Measurements from ENCODE around the gene FBXW7. TPM values are rescaled to one million over a fixed set of nuclear protein-coding genes. Genes with fewer than 3 reads are reported as not detected.

The FBXW7 gene
- total and polyA plus RNA-seq, 2 of the 8 experiments (the other 6 are each of a cell fraction or from before 2014, with no cell fraction given): 6.0 to 26.7 TPM

DNA sequence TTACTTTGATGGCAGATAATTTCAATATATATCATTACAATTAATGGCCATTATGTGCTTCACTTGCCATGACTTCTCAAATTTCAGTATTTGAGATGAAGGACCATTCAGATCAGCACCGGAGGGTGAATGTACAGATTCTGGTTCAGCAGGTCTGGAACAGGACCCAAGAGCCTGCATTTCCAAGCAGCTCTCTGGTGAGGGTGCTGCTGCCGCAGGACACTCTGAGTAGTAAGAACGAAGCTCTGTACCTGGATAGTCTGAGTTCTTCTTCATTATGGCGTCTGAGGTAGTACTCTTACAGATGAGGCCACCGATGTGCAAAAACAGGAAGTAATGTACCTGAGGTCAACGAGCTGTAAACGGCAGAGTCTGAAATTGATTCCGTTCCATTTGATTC, 228.2 kb downstream of the FBXW7 start:
- Histone ChIP-seq H2BK20ac (ENCODE audit: low read length) (no peak overlapping the region), H3K4me1 (replicated peaks in 1 of 4; ENCODE audit: control insufficient read depth in 3 of 4, insufficient read depth in 4 of 4, low read length in 3 of 4) (peaks cover 0 to 5% (median 2%) of the 10 kb centered on the region in 4 experiments; a peak in 3 of 7 replicates), H4K20me1 (replicated peaks in 1 of 2; ENCODE audit: control insufficient read depth in 1 of 2, insufficient read depth in 2 of 2, low read length in 2 of 2) (no peaks in the 10 kb centered on the region), H3K4me3 (ENCODE audit: extremely low read depth in 1 of 4, insufficient read depth in 2 of 4, low read depth in 3 of 4, low read length in 4 of 4) (no peak overlapping the region), H3K18ac (ENCODE audit: extremely low read depth, low read length) (no peak overlapping the region), H3K14ac (ENCODE audit: insufficient read length) (no peak overlapping the region), H2BK12ac (ENCODE audit: low read depth, low read length) (no peak overlapping the region), H3K79me2 (ENCODE audit: control insufficient read depth in 1 of 2, insufficient read depth in 2 of 2, low read length in 2 of 2) (no peaks in the 10 kb centered on the region), H3K9me3 (ENCODE audit: insufficient read depth in 2 of 2, low read depth in 1 of 2, low read length in 1 of 2) (no peaks in the 10 kb centered on the region), H3K4ac (replicated peaks; ENCODE audit: insufficient read length, low read depth, low read length) (no peak overlapping the region), H3K4me2 (ENCODE audit: insufficient read depth in 1 of 2, low read depth in 2 of 2, low read length in 2 of 2) (no peak overlapping the region), H3K23me2 (ENCODE audit: low read depth, low read length) (no peaks in the 10 kb centered on the region), H3K23ac (ENCODE audit: insufficient read length) (no peak overlapping the region), H4K5ac (ENCODE audit: insufficient read length, low read depth, low read length) (no peak overlapping the region), H2AK5ac (ENCODE audit: low read depth, low read length) (no peak overlapping the region), H3K36me3 (ENCODE audit: control insufficient read depth in 2 of 4, insufficient read depth in 4 of 4, low read length in 3 of 4) (no peaks in the 10 kb centered on the region), H4K8ac (ENCODE audit: extremely low read depth, insufficient read depth, low read length) (no peak overlapping the region), H4K91ac (replicated peaks; ENCODE audit: insufficient read length, low read length) (no peak overlapping the region), H2BK5ac (ENCODE audit: low read depth, low read length) (no peak overlapping the region), H2BK120ac (replicated peaks; ENCODE audit: low read depth, low read length) (no peak overlapping the region), H3K79me1 (ENCODE audit: low read depth, low read length) (no peaks in the 10 kb centered on the region), H3K27me3 (replicated peaks in 1 of 4; ENCODE audit: control insufficient read depth in 3 of 4, extremely low read depth in 1 of 4, insufficient read depth in 3 of 4, low read length in 3 of 4) (no peaks in the 10 kb centered on the region), H2AFZ (ENCODE audit: low read length) (no peak overlapping the region), H3K9ac (replicated peaks in 1 of 4; ENCODE audit: extremely low read depth in 1 of 4, low read depth in 3 of 4, low read length in 3 of 4) (no peak overlapping the region), H2BK15ac (ENCODE audit: low read length) (no peak overlapping the region), H3K56ac (replicated peaks; ENCODE audit: insufficient read length, low read depth, low read length) (no peak overlapping the region), H3K27ac (ENCODE audit: low read depth, low read length) (no peak overlapping the region)
- WGBS, 2 experiments (ENCODE audit: extremely low coverage in 1 of 2, insufficient coverage in 1 of 2, insufficient read length in 1 of 2, insufficient replicate concordance in 2 of 2, low coverage in 1 of 2, low lambda C conversion rate in 2 of 2, missing lambda C conversion rate in 1 of 2): 89% methylated on average over 8 of the region's 8 CpGs; no CpG with 5 or more reads in 1 of the 2 experiments
- ChIA-PET CTCF (ENCODE audit: partially characterized antibody) (interaction anchor here (0.7 to 1.8 kb wide), 6 partner anchors 9 to 945 kb away, joined by 3 to 4 read pairs (median 4); no protein-coding TSS in a partner anchor), POLR2A (ENCODE audit: partially characterized antibody) (no interaction called here)
- no peak for FAIRE-seq
- no peak for DNase-seq (ENCODE audit: low read depth in 1 of 2, low spot score in 2 of 2)
- no peak for TF ChIP-seq GTF2F1 (IDR thresholded peaks at IDR 0.05; ENCODE audit: borderline replicate concordance, low read depth, low read length)
- TF ChIP-seq, protein P1, sequence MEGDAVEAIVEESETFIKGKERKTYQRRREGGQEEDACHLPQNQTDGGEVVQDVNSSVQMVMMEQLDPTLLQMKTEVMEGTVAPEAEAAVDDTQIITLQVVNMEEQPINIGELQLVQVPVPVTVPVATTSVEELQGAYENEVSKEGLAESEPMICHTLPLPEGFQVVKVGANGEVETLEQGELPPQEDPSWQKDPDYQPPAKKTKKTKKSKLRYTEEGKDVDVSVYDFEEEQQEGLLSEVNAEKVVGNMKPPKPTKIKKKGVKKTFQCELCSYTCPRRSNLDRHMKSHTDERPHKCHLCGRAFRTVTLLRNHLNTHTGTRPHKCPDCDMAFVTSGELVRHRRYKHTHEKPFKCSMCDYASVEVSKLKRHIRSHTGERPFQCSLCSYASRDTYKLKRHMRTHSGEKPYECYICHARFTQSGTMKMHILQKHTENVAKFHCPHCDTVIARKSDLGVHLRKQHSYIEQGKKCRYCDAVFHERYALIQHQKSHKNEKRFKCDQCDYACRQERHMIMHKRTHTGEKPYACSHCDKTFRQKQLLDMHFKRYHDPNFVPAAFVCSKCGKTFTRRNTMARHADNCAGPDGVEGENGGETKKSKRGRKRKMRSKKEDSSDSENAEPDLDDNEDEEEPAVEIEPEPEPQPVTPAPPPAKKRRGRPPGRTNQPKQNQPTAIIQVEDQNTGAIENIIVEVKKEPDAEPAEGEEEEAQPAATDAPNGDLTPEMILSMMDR (IDR thresholded peaks at IDR 0.05; ENCODE audit: control extremely low read depth in 1 of 3, insufficient read depth in 1 of 3, low read depth in 1 of 3, low read length in 3 of 3): peak in 1 of 3 experiments; percentile 1; a peak in 1 of 4 replicates
- TF ChIP-seq, protein P2, sequence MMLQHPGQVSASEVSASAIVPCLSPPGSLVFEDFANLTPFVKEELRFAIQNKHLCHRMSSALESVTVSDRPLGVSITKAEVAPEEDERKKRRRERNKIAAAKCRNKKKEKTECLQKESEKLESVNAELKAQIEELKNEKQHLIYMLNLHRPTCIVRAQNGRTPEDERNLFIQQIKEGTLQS (IDR thresholded peaks at IDR 0.05; ENCODE audit: insufficient read depth, low read depth, low read length): no peak
- no peak for TF ChIP-seq KDM4A (IDR thresholded peaks at IDR 0.05; ENCODE audit: low read depth, low read length, severe bottlenecking)
- TF ChIP-seq SP1 (IDR thresholded peaks at IDR 0.05; ENCODE audit: low read depth, low read length): no peak
- TF ChIP-seq TBP (IDR thresholded peaks at IDR 0.05; ENCODE audit: low read depth, low read length): no peak
- no peak for TF ChIP-seq CBX5 (IDR thresholded peaks at IDR 0.05; ENCODE audit: low read depth, low read length)
- TF ChIP-seq SRF (IDR thresholded peaks at IDR 0.05; ENCODE audit: low read depth, low read length): no peak
- TF ChIP-seq CEBPB (IDR thresholded peaks at IDR 0.05; ENCODE audit: low read depth, low read length): no peak
- TF ChIP-seq JUND (IDR thresholded peaks at IDR 0.05; ENCODE audit: low read length): no peak
- peak; percentile 23 to 45; a peak in 2 of 4 replicates for TF ChIP-seq RAD21 (IDR thresholded peaks at IDR 0.05 in 1 of 2, conservative IDR thresholded peaks at IDR 0.05 in 1 of 2; ENCODE audit: low read depth in 2 of 2, low read length in 2 of 2)
